Right hindlimb (tissue), 1 donor: ENCODE data around the gene PEX7.
"Not testable (repeated sequence)": the region's sequence is repeated elsewhere in the genome, so short reads cannot be mapped to it uniquely, and the experiment has no call there.

Experiments
- DNase-seq: peaks from one replicate; pipeline ENCODE4 v3.0.0-alpha.2; 2018

The PEX7 gene

GRCh38 chr6:136791296-136792094 lies 30.9 kb upstream of the PEX7 start:
- peak; percentile 43 for DNase-seq

DNA sequence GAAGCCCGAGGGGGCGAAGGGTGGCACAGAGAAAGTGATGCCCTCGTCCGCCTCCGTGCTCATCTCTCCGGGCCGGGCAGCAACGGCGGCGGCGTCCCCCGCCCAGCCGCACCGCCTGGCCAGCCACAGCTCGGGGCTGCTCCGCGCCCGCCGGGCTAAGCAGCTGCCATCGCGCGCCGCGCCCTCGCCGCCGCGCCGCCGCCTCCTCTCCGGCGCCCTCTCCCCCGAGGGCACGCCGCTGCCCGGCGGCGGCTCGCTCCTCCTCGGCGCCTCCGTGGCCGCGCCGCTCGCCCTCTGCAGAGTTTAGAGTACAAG lies 30.3 kb upstream of the PEX7 start:
- DNase-seq: no peak

DNA sequence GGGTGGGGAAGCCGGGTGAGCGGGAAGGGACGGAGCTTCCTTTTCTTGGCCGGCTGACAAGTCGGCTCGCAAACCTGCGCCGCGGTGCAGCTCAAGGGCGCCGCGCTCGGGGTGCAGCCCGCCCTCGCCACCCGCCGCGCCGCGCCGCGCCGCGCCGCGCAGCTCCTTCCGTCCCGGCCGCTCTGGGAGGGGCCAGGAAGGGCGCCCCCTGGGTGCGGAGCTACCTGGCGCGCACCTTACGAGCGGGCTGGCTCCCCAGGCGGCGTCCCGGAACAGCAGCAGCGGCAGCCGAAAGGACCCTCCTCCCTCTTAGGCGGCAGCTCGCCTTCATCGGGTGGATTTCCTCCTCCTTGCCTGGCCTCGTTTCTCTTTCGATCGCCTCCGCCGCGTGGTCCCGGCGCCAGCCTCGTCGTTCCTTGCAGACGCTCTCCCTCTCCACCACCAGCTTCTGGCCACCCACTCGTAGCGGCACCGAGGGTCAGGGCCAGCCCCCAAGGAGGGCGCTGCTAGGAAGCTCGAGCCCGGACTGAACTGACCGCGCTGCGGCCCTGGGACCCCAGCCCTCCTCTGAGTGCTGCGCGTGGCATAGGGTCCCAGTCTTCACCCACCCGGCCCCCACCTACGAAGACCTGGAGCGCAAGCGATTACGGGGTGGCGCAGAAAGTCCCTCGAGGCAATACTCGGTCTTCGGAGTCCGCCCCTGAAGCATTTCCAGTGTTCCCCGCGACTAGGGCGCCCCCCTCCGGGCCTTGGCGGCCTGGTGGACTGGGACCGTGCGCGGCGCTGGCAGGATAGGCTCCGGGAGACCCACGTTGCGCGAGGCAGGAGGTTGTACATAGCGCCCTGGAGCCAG lies 29.8 kb upstream of the PEX7 start, which contains the start of gene MAP3K5:
MAP3K5 (minus strand) TSS at position 68 of the 853 bp plus-strand sequence. CDS start 320 bp downstream, outside the sequence.
- DNase-seq: peak; percentile 88

DNA sequence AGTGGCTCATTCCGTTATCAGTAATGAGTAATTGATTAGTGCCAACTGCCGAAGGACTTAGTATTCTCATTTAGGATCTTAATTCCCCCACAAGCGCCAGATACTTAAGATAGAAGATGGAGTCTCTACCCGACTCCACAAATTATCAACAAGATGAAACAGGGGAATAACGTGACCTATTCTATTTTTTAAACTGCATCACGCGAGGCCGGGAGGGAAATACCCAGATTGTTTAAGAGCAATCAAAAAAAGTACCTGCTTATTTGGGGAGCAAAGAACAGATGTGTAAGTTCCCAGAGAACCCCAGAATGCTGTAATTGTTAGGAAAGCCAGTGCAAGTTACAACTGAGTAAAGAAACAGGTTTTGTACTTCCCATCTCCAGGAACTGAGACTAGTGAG lies 29.0 kb upstream of the PEX7 start:
- no peak for DNase-seq

- DNase-seq: no peak
Measured at GRCh38 chr6:136795386-136795785, 27.0 kb upstream of the PEX7 start.

- DNase-seq: no peak
Measured at GRCh38 chr6:136795996-136796395, 26.4 kb upstream of the PEX7 start.

GRCh38 chr6:136798044-136798443 lies 24.3 kb upstream of the PEX7 start:
- no peak for DNase-seq

- no peak for DNase-seq
Measured at GRCh38 chr6:136801581-136801980, 20.8 kb upstream of the PEX7 start.

DNA sequence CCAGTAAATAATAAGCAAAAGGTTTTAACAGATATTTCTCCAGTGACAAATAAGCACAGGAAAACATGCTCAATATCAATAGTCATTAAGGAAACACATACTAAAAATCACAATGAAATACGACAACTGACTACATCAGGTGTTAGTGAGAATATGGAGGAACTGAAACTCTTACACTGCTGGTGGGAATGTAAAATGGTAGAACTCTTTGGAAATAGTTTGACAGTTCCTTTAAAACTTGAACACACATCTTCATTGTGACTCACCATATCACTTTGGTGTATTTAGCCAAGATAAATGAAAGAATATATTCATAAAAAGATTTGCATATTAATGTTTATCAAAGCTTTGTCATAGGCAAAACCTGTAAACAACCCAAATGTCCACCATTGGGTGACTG lies 18.8 kb upstream of the PEX7 start:
- DNase-seq: no peak

- no peak for DNase-seq
Measured at GRCh38 chr6:136809091-136809860, 13.1 kb upstream of the PEX7 start.

DNA sequence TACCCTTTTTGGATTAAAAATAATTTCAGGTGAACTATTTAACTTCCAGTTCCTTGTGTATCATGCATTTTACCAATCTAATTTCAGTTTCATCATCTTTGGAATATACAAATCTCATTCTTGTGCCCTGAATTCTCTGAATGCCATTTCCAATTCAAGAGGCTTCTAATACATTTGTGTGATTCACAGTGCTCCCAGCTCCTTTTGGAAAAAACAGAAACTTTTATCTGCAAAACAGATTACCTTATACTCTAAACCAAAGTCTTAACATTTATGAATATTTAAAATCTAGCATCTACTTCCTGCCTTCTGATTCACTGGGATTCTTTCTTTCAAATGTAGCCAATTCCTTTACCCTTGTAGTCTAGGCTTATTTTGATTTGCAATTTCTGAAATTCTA lies 11.1 kb upstream of the PEX7 start:
- no peak for DNase-seq

- no peak for DNase-seq
Measured at GRCh38 chr6:136812174-136812573, 10.2 kb upstream of the PEX7 start.

- DNase-seq: not testable (repeated sequence)
Measured at GRCh38 chr6:136815608-136816007, 6.8 kb upstream of the PEX7 start.

DNA sequence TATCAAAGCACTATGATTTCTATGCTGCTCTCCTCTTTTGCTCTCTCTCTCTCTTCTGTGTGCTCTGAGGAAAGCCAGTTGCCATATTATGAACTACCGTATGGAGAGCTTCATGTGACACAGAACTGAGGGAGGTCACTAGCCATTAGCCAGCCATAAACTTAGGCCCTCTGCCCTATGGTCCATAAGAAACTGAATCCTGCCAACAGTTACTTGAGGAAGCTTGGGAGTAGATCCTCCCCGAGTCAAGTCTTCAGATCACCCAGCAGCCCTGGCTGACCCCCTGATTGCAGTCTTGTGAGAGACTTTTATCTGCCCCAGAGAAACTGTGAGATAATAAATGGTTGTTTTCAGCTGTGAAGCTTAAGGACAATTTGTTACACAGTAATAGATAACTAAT lies 5.7 kb upstream of the PEX7 start:
- no peak for DNase-seq

DNA sequence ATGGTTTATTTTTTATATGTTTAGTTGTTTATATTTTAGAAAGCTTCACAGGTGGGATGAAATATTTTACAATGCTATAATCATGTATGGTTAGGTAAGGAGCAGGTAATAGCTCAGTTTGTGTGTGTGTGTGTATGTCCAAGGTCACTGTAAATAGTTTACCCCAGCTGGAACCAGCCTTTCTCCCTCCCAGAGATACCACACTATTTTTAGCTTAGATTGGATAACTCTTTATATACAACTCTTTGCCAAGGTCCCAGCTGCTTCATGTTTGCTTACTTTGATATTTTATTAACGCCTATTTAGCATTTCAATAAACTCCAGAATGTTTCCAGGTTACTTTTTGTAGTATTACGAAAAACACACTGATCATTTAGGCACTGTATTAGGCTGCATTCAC lies 1.8 kb upstream of the PEX7 start:
- no peak for DNase-seq

GRCh38 chr6:136822046-136822375 lies 381 bp upstream of the PEX7 start:
- no peak for DNase-seq

DNA sequence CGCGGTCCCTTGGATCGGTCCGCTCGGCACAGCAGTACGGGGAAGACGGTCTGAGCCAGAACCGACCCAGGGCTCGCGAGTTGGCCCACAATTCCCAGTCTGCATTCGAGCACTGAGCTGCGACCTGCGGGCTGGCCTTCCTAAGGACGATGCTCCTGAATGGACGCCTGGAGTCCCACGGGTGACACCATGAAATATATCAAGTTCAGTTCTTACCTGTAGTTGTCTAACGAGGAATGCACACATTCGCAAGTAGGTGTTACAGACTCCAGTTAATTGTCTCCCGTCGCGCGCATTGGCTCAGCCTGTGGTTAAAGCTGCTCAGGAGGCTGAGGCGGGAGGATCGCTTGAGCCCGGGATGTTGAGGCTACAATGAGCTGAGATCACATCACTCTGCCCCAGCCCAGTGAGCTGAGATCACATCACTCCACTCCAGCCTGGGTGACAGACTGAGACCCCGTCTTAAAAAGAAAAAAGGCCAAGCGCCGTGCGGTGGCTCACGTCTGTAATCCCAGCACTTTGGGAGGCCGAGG lies 802 bp downstream of the PEX7 start:
- DNase-seq: no peak

GRCh38 chr6:136826216-136826615 lies 3.8 kb downstream of the PEX7 start:
- DNase-seq: no peak

DNA sequence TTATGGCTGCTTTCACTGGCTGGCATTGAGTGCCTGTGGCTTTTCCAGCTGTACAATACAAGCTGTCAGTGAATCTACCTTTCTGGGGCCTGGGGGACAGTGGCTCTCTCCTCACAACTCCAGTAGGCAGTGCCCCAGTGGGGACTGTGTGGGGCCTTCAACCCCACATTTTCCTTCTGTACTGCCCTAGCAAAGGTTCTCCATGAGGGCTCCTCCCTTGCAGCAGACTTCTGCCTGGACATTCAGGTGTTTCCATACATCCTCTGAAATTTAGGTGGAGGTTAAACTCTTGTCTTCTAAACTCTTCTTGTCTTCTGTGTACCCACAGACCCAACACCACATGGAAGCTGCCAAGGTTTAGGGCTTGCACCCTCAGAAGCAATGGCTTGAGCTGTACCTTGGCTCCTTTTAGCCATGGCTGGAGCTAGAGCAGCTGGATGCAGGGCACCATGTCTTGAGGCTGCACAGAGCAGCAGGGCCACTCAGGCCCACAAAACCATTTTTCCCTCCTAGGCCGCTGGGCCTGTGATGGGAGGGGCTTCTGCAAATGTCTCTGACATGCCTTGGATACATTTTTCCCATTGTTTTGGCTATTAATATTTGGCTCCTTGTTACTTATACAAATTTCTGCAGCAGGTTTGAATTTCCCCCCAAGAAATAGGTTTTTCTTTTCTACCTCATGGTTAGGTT lies 9.6 kb downstream of the PEX7 start:
- no peak for DNase-seq

DNA sequence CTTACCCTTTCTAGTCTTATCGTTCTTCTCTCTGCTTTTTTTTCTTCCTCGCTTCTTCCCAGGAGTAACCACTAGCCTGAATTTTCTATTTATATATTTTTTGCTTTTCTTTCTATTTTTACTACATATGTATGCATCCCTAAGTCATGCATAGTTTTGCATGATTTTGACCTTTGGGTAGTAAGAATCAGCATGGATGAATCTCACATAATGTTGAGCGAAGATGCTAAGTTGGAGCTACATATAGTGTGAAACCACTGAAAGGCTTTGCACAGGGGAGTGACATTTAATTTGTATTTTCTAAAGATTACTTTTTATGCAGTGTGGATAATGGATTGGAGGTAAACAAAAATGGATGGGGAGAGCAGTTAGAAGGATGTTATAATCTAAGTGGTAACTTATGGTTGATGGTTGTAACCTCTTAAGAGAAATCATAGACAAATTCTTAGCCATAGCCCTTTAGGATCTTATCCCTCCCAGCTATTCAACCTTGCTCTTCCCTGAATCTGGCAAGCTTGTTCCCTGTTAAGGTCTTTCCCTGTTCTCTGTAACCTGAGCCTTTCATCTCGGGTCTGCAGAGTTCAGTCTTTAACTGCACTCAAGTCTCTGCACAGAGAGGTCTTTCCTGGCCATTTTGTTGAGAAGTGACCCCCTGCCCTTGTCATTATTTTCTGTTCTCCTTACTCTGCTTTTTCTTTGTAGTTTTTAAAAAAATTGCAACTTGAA lies 18.0 kb downstream of the PEX7 start:
- DNase-seq: no peak

DNA sequence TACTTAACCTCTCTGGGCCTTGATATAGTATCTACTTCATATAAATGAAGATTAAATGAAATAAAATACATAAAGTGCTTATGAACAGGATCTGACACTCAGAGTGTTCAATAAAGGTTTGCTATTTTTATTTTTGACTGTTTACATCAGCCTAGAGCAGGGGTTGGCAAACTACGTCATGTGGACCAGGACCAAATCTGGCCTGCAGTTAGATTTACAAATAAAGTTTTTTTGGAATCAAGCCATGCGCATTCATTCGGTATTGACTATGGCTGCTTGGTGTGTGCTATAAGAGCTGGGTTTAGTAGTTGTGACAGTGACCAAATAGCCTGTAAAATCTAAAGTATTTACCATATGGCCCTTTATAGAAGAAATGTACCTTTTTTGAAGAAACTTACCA lies 20.8 kb downstream of the PEX7 start:
- no peak for DNase-seq

- DNase-seq: no peak
Measured at GRCh38 chr6:136846046-136846445, 23.7 kb downstream of the PEX7 start.
